ENCODE measurements around the gene BCL6B.
"Not testable (repeated sequence)": the region's sequence is repeated elsewhere in the genome, so short reads cannot be mapped to it uniquely, and the experiment has no call there.

Gene BCL6B

GRCh38 chr17:7022781-7023571 is at the start of gene BCL6B:
TSS of gene BCL6B (plus strand) at chr17:7023050. CDS start at chr17:7023672, 622 bp downstream.
- DNase-seq (ENCODE audit: low read depth): no peak
- no peak for TF ChIP-seq CTCF (IDR thresholded peaks at IDR 0.05; ENCODE audit: control insufficient read depth, extremely low read depth, insufficient read depth)
- H3K4me3 ChIP-seq (ENCODE audit: low read depth, low read length): peak within 1 kb of the TSS; percentile 32

- not testable (repeated sequence) for DNase-seq (ENCODE audit: low read depth); H3K4me3 ChIP-seq (ENCODE audit: low read depth, low read length)
Measured at GRCh38 chr17:6979440-6979839, 43.4 kb upstream of the BCL6B start.

GRCh38 chr17:6981426-6981825 is 41.4 kb upstream of the BCL6B start:
- no peak overlapping the region for H3K4me3 ChIP-seq (ENCODE audit: low read depth, low read length)
- TF ChIP-seq CTCF (IDR thresholded peaks at IDR 0.05; ENCODE audit: control insufficient read depth, extremely low read depth, insufficient read depth): no peak
- no peak for DNase-seq (ENCODE audit: low read depth)

- no peak for TF ChIP-seq CTCF (IDR thresholded peaks at IDR 0.05; ENCODE audit: control insufficient read depth, extremely low read depth, insufficient read depth)
- DNase-seq (ENCODE audit: low read depth): no peak
- no peak overlapping the region for H3K4me3 ChIP-seq (ENCODE audit: low read depth, low read length)
Measured at GRCh38 chr17:6985266-6985665, 37.6 kb upstream of the BCL6B start.

GRCh38 chr17:6986676-6987075 is 36.2 kb upstream of the BCL6B start:
- DNase-seq (ENCODE audit: low read depth): no peak
- no peak for TF ChIP-seq CTCF (IDR thresholded peaks at IDR 0.05; ENCODE audit: control insufficient read depth, extremely low read depth, insufficient read depth)
- H3K4me3 ChIP-seq (ENCODE audit: low read depth, low read length): no peak overlapping the region

GRCh38 chr17:6989779-6990178 is 33.1 kb upstream of the BCL6B start:
- no peak for DNase-seq (ENCODE audit: low read depth)
- H3K4me3 ChIP-seq (ENCODE audit: low read depth, low read length): no peak overlapping the region

GRCh38 chr17:6993613-6994056 is 29.2 kb upstream of the BCL6B start:
- not testable (repeated sequence) for DNase-seq (ENCODE audit: low read depth)

More at GRCh38 chr17:6989779-6990178, 33.1 kb upstream of the BCL6B start:
- TF ChIP-seq CTCF (IDR thresholded peaks at IDR 0.05; ENCODE audit: control insufficient read depth, extremely low read depth, insufficient read depth): no peak

GRCh38 chr17:6994118-6994598 is 28.7 kb upstream of the BCL6B start:
- DNase-seq (ENCODE audit: low read depth): no peak
- TF ChIP-seq CTCF (IDR thresholded peaks at IDR 0.05; ENCODE audit: control insufficient read depth, extremely low read depth, insufficient read depth): no peak
- H3K4me3 ChIP-seq (ENCODE audit: low read depth, low read length): no peak overlapping the region

More at GRCh38 chr17:6993613-6994056, 29.2 kb upstream of the BCL6B start:
- not testable (repeated sequence) for H3K4me3 ChIP-seq (ENCODE audit: low read depth, low read length)
